GM10248 (cell line): ENCODE data around the gene GTF2I.
"Not testable (repeated sequence)": the region's sequence is repeated elsewhere in the genome, so short reads cannot be mapped to it uniquely, and the experiment has no call there.

Experiments used
- CTCF ChIA-PET: fragments of 300-600 bp; sonication (Branson Sonifier 250); formaldehyde crosslinking; extraction: SDS; loops from one replicate; lab custom pipeline; 2021; ENCODE audit warnings: antibody characterized with exemption; lab: Yijun Ruan, JAX
- POLR2A ChIA-PET: fragments of 350-650 bp; sonication (Branson Sonifier 250); formaldehyde crosslinking; extraction: SDS; loops from one replicate; lab custom pipeline; 2020; ENCODE audit warnings: antibody characterized with exemption; lab: Yijun Ruan, JAX
- DNase-seq: peaks from one replicate; pipeline ENCODE4 v3.0.0; 2012; ENCODE audit errors: extremely low spot score
- TF ChIP-seq, protein P1 (sequence below): IDR thresholded peaks from 2 replicates; pipeline ENCODE4 v1.5.1; 2012; ENCODE audit warnings: mild to moderate bottlenecking, low read depth; ENCODE audit errors: extremely low read depth, missing control alignments, control extremely low read depth

The GTF2I gene

DNA sequence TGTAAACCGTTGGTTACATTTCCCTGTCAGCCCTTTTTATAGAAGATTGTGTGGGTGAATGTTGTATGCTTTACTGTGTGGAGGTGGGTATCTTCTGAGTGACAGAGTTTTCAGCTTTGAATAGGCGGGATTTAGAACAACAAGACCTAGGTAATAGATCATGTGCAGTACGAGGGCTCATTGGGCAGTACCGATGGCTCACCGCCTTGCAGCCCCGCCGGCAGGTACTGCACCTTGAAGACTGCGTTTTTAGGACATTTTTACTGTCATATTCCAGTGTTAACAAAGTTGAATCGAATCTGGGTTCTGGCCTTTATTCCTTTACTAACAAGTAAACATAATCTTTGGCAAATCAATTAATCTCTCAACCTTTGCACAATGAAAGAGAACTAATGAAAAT, 60.4 kb downstream of the GTF2I start:
- CTCF ChIA-PET, result no interaction called here
- POLR2A ChIA-PET, result no interaction called here
- TF ChIP-seq, protein P1, sequence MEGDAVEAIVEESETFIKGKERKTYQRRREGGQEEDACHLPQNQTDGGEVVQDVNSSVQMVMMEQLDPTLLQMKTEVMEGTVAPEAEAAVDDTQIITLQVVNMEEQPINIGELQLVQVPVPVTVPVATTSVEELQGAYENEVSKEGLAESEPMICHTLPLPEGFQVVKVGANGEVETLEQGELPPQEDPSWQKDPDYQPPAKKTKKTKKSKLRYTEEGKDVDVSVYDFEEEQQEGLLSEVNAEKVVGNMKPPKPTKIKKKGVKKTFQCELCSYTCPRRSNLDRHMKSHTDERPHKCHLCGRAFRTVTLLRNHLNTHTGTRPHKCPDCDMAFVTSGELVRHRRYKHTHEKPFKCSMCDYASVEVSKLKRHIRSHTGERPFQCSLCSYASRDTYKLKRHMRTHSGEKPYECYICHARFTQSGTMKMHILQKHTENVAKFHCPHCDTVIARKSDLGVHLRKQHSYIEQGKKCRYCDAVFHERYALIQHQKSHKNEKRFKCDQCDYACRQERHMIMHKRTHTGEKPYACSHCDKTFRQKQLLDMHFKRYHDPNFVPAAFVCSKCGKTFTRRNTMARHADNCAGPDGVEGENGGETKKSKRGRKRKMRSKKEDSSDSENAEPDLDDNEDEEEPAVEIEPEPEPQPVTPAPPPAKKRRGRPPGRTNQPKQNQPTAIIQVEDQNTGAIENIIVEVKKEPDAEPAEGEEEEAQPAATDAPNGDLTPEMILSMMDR, result no peak
- DNase-seq, result no peak

DNA sequence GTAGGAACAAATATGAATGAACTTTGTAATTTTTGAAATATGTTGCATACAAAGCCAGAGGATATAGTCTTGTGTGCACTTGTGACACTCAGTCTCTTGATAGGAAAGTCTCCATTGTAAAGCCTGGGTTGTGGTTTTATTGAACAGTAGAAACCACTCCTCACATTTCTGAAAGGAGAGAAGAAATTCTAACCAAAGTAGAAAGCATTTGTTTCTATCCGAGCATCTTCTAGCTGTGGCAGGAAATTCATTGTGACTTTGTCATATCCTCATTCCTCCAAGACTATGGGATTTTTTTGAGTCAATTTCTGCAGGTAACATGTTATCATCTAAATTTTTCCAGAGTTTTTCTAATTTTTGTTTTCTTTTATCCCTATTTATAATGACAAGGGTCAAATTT, 60.8 kb downstream of the GTF2I start:
- DNase-seq, result no peak
- CTCF ChIA-PET, result no interaction called here
- POLR2A ChIA-PET, result no interaction called here
- TF ChIP-seq, protein P1, result no peak

DNA sequence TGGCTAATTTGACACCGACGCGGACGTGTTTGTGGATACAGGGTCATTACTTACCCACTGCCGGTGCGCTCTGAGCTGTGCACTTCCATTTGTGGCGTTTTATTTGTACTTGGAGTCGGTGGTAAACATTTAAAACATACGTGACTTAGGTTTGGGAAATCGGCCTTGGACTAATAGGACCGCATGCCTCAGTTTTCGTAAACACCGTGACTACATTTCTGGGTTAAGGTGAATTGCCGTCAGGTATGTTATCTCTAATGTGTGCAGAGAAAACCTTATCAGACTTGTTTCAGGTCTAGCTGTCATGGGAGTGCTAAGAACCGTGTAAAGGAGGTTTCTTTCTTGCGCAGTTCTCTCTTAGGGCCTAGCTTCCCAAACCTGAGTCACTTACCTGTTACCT, 64.6 kb downstream of the GTF2I start:
- no peak for DNase-seq
- ChIA-PET POLR2A (no interaction called here), CTCF (no interaction called here)
- TF ChIP-seq, protein P1, result no peak

DNA sequence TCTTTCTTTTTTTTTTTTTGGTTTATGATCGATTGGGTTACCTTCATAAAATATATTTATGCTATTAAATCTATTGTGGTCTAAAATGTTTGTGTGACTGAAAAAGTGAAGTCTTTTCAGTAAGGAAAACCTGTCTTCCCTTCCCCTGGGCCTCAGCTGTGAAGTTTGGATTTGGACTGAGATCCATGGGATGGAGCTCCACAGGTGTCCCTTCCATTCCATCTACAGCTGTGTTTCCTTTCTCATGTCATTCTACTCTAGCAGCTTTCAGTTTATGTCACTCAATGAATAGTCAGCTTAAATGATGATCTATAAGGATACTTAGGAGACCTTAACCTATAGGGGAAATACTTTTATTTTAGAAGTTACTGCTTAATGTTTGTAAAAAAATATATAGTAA, 68.3 kb downstream of the GTF2I start:
- POLR2A ChIA-PET, result no interaction called here
- TF ChIP-seq, protein P1, result no peak
- DNase-seq, result no peak
- CTCF ChIA-PET, result no interaction called here

DNA sequence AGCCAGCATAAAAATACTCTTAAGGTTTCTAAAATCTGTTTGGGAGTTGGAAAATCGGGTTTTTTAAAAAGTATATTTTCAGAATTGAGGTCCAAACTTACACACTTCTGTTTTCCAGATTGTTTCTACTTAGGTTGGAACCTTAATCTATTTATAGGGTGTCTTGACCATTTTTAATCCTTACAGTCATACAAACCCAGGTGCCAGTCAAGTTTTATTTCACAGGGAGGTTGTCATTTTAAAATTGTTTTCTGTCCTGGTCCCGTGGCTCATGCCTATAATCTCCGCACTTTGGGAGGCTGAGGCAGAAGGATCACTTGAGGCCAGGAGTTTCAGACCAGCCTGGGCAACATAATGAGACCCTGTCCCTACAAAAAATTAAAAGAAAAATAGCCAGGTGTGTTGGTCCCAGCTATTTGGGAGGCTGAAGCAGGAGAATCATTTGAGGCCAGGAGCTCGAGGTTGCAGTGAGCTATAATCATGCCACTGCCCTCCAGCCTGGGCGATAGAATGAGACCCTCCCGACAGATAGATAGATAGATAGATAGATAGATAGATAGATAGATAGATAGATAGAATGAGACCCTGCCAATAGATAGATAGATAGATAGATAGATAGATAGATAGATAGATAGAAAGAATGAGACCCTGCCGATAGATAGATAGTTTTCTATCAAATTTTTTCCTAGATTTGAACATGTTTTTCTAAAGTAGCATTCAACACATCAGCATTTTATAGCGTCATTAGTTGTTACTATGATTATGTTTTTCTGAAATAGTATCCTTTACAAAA, 69.0 kb downstream of the GTF2I start:
- POLR2A ChIA-PET, result no interaction called here
- DNase-seq, result no peak
- CTCF ChIA-PET, result interaction anchor here (1.0 kb wide), 1 partner anchor 309 kb away, joined by 3 read pairs; no protein-coding TSS in a partner anchor
- TF ChIP-seq, protein P1, result no peak

DNA sequence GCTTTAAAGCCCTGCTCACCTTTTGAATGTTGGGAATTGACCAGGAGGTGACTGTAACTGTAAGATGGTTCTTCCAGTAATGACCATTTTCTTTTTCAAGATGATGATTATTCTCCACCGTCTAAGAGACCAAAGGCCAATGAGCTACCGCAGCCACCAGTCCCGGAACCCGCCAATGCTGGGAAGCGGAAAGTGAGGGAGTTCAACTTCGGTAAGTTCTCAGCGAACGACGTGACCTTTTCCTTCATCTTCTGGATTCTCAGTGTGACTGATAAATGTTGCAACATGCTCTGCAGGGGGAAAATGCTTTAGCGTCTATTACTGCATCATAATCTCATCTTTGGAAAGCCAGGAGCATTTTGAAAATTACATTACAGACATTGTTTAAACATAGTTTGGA, 71.2 kb downstream of the GTF2I start:
- POLR2A ChIA-PET, DNase-seq, CTCF ChIA-PET: not testable (repeated sequence)

DNA sequence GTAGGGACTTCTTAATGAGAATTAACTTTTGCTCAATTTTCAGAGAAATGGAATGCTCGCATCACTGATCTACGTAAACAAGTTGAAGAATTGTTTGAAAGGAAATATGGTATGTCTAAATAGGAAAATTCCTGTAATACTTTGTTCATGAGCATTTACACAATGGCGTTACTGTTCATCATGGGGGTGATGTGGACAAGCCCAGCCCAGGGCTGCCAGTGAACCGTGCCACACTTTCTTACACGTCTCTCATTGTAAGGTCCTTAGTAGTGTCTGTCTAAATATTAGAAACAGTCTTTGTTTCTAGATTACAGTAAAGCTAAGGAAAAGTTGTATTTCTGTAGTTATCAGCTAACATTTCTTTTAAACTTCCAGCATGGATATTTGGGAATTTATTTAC, 72.7 kb downstream of the GTF2I start:
- POLR2A ChIA-PET, CTCF ChIA-PET, DNase-seq: not testable (repeated sequence)

DNA sequence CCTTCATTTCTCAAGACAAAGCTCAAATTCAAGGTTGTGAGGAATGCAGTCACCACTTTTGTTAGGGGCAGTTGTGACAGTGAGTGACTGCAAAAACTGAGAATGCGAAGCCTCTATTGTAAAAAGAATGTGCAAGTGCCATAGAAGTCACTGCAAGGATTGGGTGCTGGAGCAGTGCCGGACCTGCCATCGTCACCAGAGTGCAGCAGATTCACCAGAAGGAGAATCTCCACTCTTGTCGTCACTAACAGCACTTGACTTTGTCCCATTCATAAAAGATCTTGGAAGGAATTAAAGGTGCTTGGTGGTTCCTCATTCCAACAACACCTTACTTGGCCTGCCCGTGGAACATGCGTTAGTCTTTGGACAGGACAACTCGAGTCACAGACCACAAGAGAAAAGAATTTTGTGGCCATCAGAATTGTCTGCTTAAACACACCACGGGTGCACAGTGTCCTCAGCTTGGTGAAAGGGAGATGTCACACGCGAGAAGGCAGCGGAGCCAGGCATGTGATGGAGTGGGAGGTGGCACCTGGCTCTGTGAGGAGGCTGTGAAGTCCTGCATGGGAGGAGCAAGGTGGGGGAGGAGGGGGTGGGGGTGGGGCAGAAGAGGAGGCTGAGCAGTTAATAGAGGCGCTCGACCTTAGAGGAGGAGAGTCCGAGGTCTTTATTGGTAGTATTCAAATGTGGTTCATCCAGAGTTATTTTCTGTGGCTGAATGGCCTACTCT, 82.6 kb downstream of the GTF2I start:
- CTCF ChIA-PET, DNase-seq, POLR2A ChIA-PET: not testable (repeated sequence)

DNA sequence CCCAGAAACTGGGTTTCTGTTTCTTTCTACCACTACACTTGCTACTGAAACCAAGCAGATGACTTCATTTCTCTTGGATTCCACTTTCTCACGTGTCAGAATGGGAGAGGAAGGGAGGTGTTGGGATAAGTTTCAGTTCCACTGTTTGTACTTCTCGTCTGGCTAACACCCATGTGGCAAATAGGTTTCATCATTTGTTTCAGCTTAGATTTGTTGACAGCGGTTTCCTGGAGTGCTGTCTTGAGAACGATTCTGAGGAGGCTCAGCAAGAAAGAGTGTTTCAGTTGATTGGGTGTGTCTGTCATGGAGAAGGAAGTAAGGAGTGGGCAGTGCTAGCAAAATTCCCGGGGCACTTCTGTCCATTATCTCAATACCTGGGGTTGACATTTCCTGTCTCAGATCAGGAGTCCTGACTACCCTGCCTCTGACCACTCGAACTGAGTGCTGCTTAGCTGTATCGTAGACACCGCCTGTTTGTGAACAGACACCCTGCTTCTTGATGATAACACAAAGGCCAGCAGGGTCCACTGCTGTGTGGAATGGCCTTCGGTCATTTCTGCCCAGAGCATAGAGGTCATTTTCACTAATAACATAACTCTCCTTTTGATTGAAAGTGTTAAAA, 86.5 kb downstream of the GTF2I start:
- POLR2A ChIA-PET, DNase-seq, CTCF ChIA-PET: not testable (repeated sequence)

DNA sequence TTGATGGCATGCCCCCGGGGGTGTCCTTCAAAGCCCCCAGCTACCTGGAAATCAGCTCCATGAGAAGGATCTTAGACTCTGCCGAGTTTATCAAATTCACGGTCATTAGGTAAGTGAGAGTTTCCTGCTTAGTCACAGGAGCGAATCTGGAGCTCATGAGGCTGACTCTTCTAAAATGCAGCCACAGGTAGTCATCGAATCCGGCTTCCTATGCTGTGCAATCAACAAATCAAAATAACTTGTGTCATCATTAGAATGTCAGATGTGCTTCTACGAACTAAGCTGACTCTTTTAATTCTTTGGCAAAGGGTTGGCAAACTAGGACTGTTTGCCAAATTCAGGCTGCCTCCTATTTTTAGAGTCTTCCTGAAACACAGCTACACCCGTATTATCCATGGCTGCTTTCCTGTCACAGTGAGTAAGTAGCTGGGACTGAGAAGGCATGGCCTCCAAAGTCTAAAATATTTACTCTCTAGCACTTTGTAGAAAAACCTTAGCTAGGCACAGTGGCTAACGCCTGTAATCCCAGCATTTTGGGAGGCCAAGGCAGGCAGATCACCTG, 96.5 kb downstream of the GTF2I start:
- DNase-seq, POLR2A ChIA-PET, CTCF ChIA-PET: not testable (repeated sequence)

DNA sequence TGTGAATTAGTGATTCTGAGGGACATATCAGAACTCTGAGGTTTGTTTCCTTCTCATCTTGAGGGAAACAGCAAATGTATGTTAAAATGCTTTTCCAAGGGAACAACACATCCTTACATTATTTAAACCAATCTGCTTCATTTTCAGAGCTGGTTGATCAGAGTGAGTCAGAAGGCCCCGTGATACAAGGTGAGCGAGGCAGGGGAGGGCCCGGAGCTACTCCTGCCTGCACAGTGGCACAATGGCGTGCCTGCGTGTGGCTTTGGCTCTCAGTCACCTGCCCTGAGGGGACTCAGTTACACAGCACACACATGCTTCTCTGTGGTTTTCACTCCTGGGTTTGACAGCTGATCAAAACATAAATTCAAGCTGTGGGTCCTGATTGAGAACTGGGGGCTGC, 99.2 kb downstream of the GTF2I start:
- POLR2A ChIA-PET, CTCF ChIA-PET: not testable (repeated sequence)

More for the DNA sequence above, 99.2 kb downstream of the GTF2I start:
- not testable (repeated sequence) for DNase-seq
